AG08395 (cell line): Measurements from ENCODE around the gene VSIG10L.

Source experiments
- DNase-seq: peaks from one replicate; pipeline ENCODE4 v3.0.0; 2012; ENCODE audit warnings: mixed read lengths, low spot score

VSIG10L gene

DNA sequence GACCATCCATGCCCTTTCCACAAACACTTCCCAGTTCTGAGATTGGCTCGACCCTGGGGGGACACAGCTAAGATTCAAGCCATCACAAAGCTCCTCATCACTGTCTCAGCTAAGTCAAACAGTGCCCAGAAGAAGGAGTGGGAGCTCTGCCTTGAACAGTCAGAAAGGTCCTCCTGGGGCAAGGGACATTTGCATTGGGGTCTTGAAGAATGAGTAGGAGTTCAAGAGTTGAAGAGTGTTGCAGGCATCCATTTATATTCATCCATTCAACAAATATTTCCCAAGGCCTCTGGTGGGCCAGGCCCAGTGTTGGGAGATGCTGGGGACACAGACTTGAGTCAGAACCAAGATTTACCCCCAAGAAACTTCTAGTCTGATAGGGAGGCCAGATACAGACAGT, 24.0 kb downstream of the VSIG10L start:
- DNase-seq: no peak

DNA sequence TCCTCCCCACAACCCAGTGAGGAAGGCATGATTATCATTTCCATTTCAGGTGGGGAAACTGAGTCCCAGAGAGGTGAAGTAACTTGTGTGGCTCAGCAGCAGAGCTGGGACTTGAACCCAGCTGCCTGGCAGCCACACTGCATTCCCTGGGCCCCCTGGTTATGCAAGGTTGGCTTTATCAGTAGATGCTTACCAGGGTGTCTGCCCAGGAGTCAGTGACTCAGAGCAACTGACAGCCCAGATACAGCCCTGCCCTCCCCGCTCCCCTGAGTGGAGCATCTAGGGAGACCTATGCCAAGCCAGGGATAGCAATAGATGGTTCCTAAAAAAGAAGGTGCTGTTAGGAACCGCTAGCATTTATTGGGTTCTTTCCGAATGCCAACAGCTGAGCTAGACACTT, 24.6 kb downstream of the VSIG10L start:
- no peak for DNase-seq

DNA sequence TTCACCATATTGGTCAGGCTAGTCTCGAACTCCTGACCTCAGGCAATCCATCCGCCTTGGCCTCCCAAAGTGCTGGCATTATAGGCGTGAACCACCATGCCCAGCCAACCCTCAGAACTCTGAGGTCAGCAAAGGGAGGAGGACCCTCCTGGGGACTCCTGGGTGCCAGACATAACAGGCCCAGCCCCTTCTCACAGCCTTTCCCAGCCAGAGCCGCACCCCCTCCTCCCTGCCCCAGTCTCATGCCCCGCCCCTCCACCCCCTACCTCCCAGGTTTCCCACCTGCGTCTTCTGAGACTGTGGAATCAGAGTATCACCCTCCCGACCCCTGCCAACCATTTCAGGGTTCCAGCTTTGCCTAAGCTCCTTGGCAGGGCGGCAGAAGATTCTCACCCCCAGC, 25.3 kb downstream of the VSIG10L start:
- no peak for DNase-seq

DNA sequence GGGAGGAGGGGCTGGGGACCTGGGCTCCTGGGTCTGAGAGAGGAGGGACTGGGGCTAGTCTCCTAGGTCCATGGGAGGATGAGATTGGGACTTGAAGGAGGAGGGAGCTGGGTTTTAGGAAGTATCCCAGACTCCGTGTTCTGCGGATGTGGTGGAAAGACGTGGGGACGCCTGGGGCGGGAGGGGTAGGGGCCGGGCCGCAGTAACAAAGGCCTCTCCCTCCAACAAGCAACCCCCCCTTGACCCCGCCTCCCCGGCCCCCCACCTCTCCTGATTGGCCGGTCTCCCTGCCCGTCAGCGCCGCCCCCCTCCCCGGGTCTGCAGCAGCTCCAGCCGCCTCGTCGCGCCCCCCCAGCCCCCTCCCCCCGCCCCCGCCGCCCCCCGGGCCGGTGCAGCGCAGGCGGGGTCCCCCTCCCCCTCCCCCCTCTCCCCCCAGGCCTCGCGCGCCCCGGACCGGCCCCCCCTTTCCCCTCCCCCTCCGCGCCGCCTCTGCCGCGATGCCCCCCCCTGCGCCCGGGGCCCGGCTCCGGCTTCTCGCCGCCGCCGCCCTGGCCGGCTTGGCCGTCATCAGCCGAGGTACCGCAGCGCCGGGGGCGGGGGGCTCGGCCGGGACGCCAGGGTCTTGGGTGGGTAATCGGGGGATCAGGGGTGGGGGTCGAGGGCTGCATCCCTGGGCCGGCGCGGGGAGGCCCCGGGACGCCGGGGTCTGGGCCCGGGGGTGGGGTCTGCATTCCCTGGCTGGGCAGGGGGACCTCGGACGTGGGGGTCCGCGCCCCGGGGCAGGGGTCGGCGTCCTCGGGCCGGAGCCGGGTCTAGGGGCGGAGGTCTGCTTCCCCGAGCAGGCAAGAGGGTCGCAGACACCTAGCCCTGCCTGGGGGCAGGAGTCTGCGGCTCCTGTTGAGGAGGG, 30.3 kb downstream of the VSIG10L start, which contains the start of gene IGLON5:
Gene IGLON5, plus strand, starts transcription at position 294 of the 907 bp plus-strand sequence. Its CDS starts 204 bp downstream, at position 498.
- DNase-seq: no peak

DNA sequence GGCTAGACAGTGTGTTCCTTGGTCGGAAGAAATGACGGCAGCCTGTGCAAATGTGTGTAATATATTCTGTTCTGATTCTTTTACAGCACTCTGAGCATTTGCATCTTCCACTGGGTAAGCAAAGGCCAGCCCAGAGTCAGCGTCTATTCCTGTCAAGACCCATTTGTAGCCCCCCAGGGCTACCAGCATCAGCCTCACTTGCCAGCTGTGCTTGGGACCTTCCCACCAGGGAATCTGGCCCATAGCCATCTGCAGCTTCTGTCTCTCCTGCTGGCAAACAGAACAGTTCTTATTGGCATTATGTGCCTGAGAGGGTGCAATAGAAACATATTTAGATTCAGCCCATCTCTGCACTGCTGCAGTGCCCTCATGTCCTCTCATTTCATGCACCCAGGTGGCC, 36.5 kb downstream of the VSIG10L start:
- no peak for DNase-seq

DNA sequence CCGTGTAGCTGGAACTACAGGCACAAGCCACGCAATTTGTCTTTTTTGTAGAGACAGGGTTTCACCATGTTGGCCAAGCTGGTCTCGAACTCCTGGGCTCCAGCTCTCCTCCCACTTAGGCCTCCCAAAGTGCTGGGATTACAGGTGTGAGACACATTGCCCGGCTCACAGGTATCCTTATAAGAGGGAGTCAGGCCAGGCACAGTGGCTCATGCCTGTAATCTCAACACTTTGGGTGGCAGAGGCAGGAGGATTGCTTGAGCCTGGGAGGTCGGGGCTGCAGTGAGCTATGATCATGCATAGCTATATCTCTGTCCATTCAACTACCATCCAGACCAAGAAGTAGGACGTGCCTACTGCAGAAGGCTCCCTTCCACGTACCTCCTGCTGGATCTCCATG, 40.7 kb downstream of the VSIG10L start:
- DNase-seq: no peak

DNA sequence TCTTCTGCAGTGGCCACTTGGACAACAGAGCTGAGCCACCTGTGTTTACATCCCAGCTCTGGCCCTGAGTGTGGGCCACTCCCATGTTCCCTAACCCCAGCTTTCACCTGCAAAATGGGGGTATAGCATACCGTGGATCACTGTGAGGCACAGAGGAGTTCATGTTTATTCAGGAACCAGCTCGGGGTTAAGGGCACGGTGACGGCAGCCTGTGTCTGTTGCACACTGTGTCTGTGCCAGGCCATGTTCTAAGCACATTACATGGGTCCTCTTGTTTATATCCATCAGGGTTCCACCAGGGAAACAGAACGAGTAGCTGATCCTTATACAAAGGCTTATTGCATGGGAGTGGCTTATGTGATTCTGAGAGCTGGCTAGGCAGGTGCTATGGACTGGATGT, 44.5 kb downstream of the VSIG10L start:
- DNase-seq: no peak

DNA sequence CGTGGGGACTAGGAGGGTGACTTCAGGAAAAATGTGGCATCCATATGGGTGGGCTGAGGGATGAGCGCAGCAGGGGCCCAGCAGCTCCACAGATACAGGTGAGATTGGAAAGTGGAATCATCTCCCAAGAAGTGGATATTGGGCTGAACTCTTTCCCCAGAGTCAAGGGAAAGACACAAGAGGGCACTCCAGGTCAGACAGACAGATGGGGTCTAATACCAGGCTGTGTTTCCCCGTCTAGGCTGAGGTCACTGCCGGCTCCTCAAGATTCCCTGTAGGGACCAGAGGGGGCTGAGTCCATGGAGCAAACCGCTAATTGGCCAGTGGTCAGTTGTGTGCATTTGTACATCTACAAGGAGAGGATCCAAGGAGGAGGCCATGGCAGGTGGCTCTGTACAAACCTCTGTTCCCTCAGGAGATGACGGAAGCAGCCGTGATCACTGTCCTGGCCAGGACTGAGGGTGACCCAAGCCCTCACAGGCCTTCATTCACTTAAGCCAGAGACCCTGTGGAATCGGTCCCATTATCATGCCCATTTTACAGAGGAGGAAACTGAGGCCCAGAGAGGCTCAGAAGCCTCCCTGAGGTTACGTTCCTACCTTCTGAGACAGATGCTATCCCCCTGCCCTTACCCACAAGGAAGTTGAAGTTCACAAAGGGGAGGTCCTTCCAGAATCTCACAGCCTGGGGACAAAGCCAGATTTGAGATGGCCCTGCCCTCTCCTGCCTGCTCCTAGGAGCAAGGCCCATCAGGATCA, 45.4 kb downstream of the VSIG10L start:
- no peak for DNase-seq

DNA sequence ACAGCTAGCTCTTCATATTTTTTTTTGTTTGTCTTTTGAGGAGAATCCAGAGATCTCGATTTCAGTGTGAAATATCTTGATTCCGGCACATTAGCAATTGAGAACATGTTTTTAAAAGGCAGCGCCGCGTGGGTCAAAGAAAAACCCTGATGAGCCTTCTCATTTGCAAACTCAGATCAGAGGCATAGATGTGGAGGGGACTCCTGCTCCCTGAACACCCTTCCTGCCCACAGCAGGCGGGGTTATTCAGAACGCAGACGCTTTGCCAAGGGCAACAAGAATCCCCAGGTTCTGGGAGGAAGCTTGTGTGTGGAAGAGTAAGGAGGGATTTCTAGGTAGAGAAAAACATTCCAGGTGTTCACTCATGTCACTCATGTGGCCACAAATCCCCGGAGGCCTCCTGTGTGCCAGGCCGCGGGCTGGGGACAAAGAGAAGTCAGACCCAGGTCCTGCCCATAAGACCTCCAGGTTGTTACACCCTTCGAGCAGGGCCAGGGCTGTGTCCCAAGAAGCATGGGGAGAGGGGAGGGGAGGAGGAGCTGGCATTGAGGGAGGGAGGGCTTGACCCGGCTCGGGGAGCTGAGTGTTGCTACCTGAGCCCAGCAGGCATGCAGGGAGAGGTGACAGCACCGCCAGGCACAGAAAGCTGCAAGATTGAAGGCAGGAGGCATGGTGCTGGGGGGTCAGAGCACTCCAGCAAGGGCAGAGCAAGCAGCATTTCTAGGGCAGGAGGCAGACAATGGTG, 46.4 kb downstream of the VSIG10L start:
- DNase-seq: no peak

DNA sequence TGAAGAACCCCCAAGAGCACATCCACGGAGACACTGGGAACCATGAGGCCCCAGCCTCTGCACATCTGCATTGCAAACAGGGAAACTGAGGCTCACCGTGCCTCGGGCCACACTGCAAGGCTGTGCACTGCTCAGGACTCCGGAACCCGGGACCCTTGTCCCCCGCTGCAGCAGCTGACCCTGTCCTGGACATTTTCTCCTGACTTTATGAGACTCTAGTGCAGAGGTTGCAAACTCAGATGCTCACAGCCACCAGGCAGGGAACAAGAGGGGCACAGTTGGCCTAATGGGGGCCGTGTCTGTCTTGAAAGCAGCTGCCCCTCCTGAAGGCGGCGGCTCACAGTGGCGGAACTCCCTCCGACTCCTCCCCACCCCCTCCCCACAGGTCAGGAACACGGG, 47.0 kb downstream of the VSIG10L start:
- no peak for DNase-seq

DNA sequence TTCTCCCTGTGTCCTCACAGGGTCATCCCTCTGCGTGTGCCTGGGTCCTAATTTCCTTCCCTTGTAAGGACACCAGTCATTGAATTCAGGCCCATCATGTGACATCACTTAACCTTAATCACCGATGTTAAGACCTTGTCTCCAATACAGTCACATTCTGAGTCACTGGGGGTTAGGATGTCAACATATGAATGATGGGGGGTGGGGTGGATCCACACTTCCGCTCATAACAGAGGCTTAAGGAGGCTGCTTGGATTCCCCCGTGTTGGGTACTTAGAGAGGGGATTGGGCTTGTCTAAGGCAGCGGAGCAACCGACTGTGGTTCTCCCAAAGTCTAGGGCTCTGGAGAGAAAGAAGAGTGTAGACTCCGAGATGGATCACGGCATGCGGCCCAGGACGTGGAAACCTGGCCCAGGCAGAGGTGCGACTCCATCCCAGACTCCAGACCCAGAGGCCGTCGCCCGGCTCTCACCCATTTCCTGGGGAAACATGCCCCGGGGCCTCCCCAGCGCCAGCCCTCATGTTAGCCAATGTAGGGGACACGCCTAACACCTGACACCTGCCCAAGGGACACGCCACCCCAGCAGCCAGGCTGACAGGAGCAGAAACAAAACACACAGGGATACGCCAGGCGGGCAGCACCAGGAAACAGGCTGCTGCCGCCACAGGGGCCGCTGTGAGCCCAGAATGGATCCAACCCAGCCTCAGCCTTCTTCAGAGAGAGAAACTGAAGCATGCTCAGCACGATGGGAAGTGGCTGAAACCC, 47.5 kb downstream of the VSIG10L start:
- no peak for DNase-seq

DNA sequence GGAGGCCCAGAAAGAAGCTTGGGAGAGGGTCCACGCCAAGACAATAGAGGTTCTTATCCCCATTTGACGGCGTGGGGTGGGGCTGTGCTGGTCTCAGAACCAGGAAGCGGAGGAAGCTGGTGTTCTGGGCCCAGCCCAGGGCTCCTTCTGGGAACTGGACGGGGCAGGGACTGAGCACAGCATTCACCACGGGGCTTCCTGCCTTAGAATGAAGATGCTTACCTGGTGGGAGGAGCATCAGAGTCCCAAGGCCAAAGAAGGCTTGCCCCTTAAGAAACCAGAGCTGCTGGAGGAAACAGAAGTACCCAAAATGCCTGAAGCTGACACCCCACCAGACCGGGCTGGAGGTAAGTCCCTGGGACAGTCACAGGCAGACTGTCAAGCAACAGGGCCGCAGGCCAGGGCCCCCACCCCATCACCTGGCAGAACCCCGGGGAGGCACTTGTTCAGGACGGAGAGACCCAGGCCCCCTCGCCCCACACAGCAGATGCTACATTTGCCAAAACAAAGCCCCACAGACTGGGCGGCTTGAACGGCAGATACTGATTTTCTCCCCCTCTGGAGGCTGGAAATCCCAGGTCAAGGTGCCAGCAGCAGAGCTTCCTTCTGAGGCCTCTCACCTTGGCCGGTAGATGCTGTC, 48.2 kb downstream of the VSIG10L start:
- DNase-seq: no peak

DNA sequence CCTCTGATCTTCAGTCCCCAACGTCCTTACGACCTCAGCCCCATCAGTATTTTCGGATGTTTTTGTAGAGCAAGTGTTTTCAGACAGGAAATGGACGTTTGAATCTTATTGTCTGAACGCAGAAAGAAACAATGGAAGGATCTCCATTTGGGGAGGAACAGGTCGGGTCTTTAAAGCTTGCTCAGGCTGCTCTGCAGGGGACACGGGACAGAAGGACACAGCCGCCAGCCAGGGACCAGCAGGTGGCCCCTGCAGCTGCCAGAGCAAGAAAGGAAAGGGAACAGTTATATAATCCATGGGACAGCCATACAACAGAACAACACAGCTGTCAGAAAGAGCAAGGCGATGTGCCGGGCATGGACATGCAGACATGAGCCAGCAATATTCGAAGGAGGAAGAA, 49.0 kb downstream of the VSIG10L start:
- DNase-seq: no peak

DNA sequence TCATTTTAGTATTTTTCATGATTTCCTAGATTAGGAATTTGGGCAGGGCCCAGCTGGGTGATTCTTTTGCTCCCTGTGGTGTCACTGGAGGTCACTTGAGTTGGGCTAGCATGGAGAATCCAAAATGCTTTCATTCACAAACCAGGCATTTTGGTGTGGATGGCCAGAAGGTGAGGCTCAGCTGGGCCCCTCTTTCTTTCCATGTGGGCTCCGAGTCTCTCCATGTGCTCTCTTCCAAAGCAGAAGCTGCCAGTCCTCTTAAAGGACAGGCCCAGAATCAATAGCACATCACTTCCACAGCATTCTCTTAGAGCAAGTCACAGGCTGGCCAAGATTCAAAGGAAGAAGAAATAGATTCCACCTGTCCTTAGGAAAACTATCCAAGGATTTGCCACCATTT, 52.3 kb downstream of the VSIG10L start:
- DNase-seq: no peak

DNA sequence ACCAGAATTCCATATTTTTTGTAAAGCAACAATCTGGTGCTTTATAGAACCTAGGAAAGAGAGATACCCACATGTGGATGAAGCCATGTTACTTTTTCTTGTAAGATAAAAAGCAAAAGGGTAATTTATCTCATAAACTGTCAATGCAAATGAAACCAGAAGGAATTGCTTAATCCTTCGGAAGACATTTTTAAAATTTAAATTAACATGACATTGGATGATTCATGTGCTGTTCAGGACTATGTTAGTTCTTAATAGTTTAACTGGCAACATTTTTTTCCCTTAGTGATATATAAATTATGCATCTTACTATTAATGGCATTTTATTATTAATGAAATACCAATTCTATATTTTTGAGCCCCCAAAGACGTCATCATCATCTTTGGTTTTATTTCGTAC, 56.3 kb downstream of the VSIG10L start:
- no peak for DNase-seq

DNA sequence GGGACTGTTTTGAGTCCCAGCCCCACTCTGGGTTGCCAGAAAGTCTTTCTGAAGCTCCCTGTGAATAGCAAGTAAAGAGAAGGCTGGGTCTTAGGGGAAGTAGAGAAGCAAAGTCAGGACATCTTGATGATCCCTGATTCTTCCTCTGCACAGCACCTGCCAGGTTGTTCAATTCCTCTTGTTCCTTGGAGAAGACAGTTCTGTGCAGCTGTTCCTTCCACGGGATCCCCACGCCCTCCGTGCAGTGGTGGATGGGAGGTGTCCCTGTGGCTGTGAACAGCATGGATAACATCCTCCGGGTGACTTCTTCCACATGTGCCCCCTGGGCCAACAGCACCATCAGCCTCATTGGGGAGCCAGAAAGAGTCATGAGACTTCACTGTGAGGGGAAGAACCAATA, 59.6 kb downstream of the VSIG10L start:
- DNase-seq: no peak
